Epidermal melanocyte (primary cell): Measurements from ENCODE around the gene TPM1.

ENCODE experiments used
- DNase-seq: peaks from one replicate; pipeline ENCODE4 v3.0.0; 2011; ENCODE audit warnings: low spot score; ENCODE audit not compliant: insufficient read length

TPM1 gene

GRCh38 chr15:63073497-63074172 is 31.1 kb downstream of the TPM1 start:
- no peak for DNase-seq

GRCh38 chr15:63075015-63075983 is 32.8 kb downstream of the TPM1 start:
- no peak for DNase-seq

GRCh38 chr15:63075984-63076713 is 33.6 kb downstream of the TPM1 start:
- DNase-seq: no peak

GRCh38 chr15:63076714-63077046 is 34.1 kb downstream of the TPM1 start:
- no peak for DNase-seq

GRCh38 chr15:63077952-63078351 is 35.4 kb downstream of the TPM1 start:
- DNase-seq: no peak

GRCh38 chr15:63079947-63080626 is 37.5 kb downstream of the TPM1 start:
- DNase-seq: no peak

- no peak for DNase-seq
These were observed 38.2 kb downstream of the TPM1 start for GRCh38 chr15:63080634-63081250.

GRCh38 chr15:63082366-63082765 is 39.8 kb downstream of the TPM1 start:
- no peak for DNase-seq

GRCh38 chr15:63083044-63083443 is 40.5 kb downstream of the TPM1 start:
- no peak for DNase-seq

GRCh38 chr15:63083541-63083940 is 41.0 kb downstream of the TPM1 start:
- DNase-seq: no peak

- no peak for DNase-seq
These were observed 42.3 kb downstream of the TPM1 start for GRCh38 chr15:63084806-63085205.

- no peak for DNase-seq
These were observed 42.7 kb downstream of the TPM1 start for GRCh38 chr15:63085289-63085688.

GRCh38 chr15:63086271-63086670 is 43.7 kb downstream of the TPM1 start:
- no peak for DNase-seq

GRCh38 chr15:63086947-63087346 is 44.4 kb downstream of the TPM1 start:
- DNase-seq: no peak

GRCh38 chr15:63088533-63089245 is 46.1 kb downstream of the TPM1 start:
- no peak for DNase-seq

- DNase-seq: no peak
These were observed 46.9 kb downstream of the TPM1 start for GRCh38 chr15:63089260-63090043.

- no peak for DNase-seq
These were observed 47.9 kb downstream of the TPM1 start for GRCh38 chr15:63090472-63090871.

GRCh38 chr15:63090887-63091286 is 48.3 kb downstream of the TPM1 start:
- no peak for DNase-seq

GRCh38 chr15:63091679-63092446 is 49.3 kb downstream of the TPM1 start:
- no peak for DNase-seq
